Astrocyte of the hippocampus (primary cell): ENCODE measurements around the gene ALLC.
A peak's percentile ranks its signal among the peaks of the same experiment; 100 is the strongest.

Experiments used
- DNase-seq: peaks from one replicate; pipeline ENCODE4 v3.0.0; 2011; ENCODE audit warnings: low read depth, low spot score

The ALLC gene

DNA sequence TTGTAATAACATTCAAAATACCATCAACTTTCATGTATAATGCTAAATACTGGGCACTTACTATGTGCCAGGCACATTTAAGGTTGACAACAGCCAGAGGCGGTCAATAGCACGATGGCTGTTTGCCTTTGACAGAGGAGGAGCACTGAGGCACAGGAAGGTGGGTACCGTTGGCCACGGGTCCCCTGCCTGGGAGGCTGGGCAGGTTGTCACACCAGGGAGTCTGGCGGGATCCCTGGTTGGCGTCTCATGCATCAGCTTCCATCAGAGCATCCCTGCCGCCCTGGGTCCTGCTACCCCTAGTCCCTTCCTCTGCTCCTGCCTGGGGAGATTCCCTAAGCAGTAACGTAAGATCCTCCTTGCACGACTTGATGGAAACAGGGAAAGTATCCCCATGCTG is 19.4 kb downstream of the ALLC start:
- DNase-seq = no peak

- DNase-seq = no peak
These were observed 20.2 kb downstream of the ALLC start for GRCh38 chr2:3678212-3678611.

DNA sequence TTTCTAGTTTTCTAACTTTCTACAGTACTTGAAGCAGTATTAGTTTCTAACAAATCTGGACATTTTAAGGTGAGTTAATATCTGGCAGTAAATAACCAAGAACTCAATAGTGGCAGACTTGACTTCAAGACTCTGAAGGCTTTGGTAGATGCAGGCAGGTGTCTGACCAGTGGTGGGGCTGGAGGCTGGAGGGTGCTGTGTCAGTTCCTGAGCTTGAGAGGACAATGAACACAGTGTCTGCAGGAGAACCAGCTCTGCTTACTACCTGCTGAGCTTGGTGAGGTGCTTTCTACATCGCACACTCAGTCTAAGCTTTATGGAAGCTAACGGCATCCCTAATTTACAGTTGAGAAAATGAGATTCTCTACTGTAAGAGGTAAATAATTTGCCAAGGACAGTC is 21.2 kb downstream of the ALLC start:
- DNase-seq = no peak

DNA sequence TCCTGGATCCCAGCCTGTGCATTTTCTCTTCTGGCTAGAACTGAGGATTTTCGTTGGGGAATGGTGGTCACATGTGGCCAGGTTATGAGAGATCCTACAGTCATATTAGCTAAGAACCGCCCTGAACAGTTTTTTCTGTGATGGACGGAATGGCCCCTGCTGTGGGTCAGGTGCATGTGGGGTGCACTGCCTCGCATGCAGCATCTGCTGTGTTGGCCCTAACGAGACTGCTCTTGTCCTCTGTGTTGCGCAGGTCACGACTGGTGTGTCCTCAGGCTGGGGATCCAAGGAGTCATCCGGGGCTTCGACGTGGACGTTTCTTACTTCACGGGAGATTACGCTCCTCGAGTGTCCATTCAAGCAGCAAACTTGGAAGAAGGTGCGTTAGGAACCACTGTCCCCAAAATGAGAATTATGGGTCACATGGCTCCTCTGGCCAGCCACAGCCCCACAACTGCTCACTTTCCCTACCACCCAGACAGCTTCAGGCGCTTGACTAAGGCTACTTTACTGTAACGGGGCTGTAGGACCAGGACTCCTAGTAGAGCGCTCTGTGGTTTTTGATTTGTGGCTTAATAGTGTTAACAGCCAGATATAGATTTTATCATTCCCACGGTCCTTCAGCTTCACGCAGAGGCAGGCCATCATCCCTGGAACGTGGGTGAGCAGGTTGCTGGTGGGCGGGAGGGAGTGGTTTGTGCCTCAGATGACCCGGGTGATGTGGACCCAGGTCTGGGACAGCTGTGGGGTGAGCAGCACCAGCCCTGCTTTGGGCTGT is 21.8 kb downstream of the ALLC start:
- DNase-seq = no peak

GRCh38 chr2:3680548-3681345 is 22.7 kb downstream of the ALLC start:
- DNase-seq = no peak

- no peak for DNase-seq
These were observed 23.6 kb downstream of the ALLC start for GRCh38 chr2:3681625-3682024.

- DNase-seq = no peak
These were observed 24.8 kb downstream of the ALLC start for GRCh38 chr2:3682811-3683210.

DNA sequence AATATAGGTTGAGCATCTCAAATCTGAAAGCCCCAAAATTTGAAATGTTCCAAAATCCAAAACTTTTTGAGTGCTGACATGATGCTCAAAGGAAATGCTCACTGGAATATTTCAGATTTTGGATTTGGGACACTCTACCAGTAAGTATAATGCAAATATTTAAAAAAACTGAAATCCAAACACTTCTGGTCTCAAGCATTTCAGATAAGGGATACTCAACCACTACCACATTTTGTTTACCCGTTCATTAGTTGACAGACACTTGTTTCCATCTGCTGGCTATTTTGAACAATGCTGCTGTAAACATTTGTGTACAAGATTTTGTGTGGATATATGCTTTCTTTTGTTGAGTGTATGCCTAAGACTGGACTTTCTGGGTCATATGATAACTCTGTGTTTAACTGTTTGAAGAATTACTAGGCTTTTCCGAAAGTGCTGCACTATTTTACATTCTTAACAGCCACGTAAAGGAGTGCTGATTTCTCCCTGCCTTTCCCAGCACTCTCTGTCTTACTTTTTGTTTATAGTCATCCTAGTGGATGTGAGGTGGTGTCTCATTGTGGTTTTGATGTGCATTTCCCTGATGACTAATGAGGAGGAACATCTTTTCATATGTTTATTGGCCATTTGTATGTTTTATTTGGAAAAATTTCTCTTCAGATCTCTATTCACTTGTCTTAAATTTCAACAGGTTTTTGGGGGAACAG is 25.9 kb downstream of the ALLC start:
- DNase-seq = no peak

- no peak for DNase-seq
These were observed 32.2 kb downstream of the ALLC start for GRCh38 chr2:3689998-3690748.

DNA sequence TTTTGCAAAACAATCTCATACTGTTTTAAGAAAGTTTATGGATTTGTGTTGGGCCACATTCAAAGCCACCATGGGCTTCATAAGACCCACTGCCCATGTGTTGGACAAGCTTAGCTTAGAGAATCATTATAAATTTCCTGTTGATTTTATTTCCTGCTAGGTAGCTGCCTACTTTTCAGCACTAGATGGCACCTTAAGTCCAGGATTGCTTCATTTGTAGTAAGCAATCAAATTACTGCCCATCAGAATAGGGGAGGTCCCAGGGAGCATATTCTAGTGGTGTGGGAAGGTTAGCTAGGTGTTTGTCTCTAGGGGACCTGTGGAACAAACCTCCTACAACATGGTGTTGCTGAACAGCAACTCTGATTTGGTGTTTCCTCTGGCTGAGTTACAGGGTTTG is 34.4 kb downstream of the ALLC start:
- peak; percentile 42 for DNase-seq

DNA sequence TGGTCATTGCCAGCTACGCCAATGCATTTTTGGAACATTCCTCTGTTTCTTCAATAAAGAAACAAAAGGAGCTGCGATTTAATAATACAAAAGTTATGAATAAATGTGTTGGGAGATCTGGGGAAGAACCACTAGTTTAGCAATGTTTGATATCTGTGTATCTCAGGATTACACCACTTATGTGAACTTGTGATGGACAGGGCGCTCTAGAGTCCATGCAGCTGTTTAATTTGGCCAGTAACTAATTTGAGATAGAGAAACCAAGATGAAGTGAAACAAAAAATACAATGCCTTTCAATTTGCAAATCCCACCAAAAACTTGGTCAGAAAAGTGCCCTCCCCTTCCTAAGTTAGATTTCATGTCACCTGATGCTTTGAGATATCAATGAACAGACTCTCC is 38.5 kb downstream of the ALLC start:
- no peak for DNase-seq

DNA sequence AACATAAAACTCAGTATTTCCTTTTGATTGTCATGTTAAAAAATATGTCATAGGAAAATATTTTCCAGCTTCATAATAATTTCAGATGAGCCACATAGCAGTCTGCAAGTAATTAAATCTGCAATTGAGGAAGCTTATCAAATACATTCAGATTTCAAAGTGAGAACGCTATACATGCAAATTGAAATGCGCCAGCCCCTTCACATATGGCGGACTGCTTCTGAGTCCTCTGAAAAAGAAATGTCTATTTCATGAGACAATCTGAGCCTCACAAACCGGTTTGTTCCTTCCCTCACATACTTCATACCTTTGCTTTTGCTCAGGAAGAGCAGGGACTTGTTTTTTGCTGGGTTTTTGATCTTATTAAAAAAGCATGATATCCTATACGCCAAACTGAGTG is 43.1 kb downstream of the ALLC start:
- no peak for DNase-seq

DNA sequence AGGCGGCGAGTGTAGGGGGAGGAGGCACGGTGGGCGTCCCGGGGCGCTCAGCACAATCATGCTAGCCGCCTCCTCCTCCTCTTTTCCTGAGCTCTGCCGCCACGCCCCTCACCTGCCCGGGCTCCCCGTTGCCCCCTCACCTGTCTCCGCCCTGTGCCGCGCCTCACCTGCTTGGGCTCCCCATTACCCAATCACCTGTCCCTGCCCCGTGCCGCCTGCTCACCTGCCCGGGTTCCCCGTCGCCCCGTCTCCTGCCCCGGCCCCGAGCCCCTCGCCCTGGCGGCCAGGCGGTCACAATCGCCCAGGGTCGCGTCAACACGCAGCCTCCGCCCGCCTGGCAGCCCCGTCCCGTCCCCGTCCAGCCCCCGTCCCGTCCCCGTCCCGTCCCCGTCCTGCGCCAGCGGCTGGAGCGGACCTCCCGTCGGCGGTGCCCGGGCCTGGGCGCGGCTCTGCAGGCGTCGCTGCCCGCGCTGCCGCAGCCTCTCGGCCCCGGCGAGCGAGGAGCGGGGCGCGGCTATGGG is 45.3 kb downstream of the ALLC start, which contains the start of gene DCDC2C:
TSS of gene DCDC2C (plus strand) at position 340 of the 521 bp plus-strand sequence. CDS start at position 517, 177 bp downstream.
- DNase-seq = no peak

DNA sequence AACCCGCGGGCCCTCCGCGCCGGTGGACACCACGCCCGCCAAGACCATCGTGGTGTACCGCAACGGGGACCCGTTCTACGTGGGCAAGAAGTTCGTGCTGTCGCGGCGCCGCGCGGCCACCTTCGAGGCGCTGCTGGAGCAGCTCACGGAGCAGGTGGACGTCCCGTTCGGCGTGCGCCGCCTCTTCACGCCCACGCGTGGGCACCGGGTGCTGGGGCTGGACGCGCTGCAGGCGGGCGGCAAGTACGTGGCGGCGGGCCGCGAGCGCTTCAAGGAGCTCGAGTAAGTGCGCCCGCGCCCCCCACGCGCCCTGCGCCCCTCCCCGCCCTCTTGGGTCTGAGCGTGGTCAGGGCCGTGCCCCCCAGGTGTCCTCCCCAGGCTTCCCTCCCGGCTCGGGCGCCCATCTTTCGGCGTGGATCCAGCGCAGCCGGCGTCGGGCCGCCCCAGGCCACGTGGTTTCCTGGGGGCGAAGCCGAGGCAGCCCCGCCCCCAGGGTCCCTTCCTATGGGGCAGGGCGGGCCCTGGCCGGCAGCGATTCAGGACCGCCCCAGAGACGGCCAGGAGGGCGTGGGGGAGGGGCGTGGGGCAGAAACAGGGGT is 45.9 kb downstream of the ALLC start:
- DNase-seq = peak; percentile 9

GRCh38 chr2:3704692-3705091 is 46.7 kb downstream of the ALLC start:
- no peak for DNase-seq

- no peak for DNase-seq
These were observed 47.8 kb downstream of the ALLC start for GRCh38 chr2:3705782-3706181.

DNA sequence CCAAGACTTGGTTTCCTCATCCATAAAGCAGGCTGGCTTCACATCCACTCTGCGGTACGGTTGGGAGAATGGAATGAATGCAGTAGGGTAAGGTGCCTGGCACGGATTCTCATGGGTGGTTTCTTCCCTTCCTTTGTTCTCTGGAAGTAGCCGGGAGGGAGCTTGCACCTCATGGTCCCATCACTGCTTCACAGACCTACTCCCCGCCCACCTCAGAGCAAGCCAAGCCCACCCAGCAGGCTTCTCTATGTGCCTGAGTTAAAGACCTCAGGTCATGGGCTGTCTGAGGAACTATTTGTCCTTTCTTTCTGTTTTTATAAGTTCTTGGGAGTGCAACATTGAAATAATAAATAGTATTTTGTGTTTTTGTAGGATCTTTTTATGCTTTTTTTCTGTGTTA is 48.9 kb downstream of the ALLC start:
- no peak for DNase-seq

DNA sequence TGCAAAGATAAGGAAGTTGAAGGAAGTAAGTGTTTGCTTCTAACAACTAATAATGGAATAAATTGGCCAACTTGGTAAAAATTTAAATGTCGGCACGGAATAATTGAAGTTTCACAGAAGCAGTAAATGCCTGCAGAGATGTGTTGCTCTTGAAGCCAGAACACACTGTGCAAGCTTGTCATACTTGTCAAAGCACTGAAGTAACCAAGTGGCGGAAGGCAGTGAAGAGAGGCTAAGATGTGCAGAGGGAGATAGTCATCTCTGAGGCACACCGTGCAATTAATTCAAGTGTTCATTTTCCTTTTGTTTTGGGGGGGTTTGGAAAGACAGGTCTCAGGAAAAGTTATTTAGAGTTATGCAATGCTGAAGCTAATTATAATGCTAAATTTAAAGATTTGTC is 50.6 kb downstream of the ALLC start:
- no peak for DNase-seq

GRCh38 chr2:3709225-3709624 is 51.2 kb downstream of the ALLC start:
- DNase-seq = no peak

GRCh38 chr2:3712424-3712823 is 54.4 kb downstream of the ALLC start:
- no peak for DNase-seq
